Endometrial microvascular endothelial cells (primary cell): Measurements from ENCODE around the gene CHRNG. TPM values are rescaled to one million over a fixed set of nuclear protein-coding genes. Genes with fewer than 3 reads are reported as not detected.

Experiments used
- in situ Hi-C: cut with HindIII; loops from 2 replicates; pipeline ENCODE4 v1.10.0; 2017; ENCODE audit warnings: low sequenced_read_pairs, low pct_unique_long_range_greater_than_20kb; ENCODE audit errors: inconsistent ontology term
- total RNA-seq: library from RNA; depleted of rRNA; stranded (reverse); fragments of >200 nt; gene quantifications from one replicate; pipeline ENCODE4 v1.2.3, GENCODE V29; 2015; ENCODE audit errors: inconsistent ontology term

The CHRNG gene
- total RNA-seq, 1 donor from 2014 or later, result not detected

GRCh38 chr2:232503809-232504323 lies 35.6 kb upstream of the CHRNG start:
- in situ Hi-C loops, result no loop called here

- in situ Hi-C loops, result no loop called here
These were observed 35.1 kb upstream of the CHRNG start for GRCh38 chr2:232504438-232504837.

- in situ Hi-C loops, result no loop called here
These were observed 33.6 kb upstream of the CHRNG start for GRCh38 chr2:232505856-232506255.

GRCh38 chr2:232506709-232507108 lies 32.8 kb upstream of the CHRNG start:
- in situ Hi-C loops, result no loop called here

GRCh38 chr2:232508251-232508650 lies 31.2 kb upstream of the CHRNG start:
- in situ Hi-C loops, result no loop called here

DNA sequence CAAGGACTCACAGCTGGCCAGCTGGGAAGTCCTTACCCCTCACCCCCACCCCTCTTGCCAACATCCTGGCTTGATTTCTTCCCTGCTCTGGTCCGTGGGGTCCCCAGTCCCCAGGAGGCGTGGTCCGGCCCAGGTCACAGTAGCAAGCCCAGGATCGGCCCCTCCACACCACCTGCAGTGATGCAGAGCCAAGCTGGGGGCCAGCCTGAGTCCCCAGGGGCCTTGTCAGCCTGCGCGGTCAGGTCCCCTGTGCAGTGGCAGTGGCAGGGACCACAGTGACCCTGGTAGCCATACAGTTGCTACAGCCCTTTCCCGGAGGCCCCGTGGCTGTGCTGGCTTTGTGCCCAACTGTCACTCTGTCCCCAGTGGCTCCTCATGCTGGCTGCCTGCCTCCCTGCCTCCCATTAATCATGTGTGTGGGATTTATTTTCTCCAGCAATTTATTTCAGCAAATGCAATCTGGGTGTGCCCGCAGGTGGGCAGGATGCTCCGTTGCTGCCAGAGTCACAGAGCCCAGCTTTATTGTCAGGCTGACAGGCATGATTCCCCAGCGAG lies 28.1 kb upstream of the CHRNG start:
- in situ Hi-C loops, result no loop called here

- in situ Hi-C loops, result no loop called here
These were observed 26.9 kb upstream of the CHRNG start for GRCh38 chr2:232512602-232513001.

DNA sequence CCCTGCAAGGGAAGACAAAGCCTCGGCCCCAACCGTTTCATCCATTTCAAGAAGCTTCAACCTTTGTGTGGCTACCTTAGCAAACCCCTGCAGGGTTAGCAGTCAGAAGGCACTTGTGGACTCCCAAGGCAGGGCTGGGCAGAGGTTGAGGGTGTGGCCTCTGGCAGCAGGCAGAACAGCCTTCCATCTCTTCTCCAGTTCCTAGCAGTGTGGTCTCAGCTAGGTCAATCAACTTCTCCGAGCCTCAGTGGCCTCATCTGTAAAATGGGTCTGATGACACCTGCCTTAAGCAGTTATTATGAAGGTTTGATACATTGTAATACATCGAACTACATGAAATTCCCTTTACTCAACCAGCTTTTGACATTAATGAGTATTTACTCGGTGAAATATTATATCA lies 26.1 kb upstream of the CHRNG start:
- in situ Hi-C loops, result no loop called here

DNA sequence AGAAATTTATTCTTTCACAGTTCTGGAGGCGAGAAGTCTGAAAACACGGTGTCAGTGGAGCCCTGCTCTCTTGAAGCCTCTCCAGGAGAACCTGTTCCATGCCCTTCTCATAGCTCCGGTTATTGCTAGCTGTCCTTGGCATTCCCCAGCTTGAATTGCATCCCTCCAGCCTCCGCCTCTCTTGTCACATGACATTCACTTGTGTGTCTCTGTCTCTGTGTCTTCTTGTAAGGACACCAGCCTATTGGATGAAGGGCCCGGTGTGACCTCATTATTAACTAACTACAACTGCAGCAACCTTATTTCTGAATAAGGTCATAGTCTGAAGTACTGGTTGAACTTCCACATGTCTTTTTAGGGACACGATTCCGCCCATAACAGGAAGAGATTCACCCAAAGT lies 23.9 kb upstream of the CHRNG start:
- in situ Hi-C loops, result no loop called here

- in situ Hi-C loops, result no loop called here
These were observed 22.9 kb upstream of the CHRNG start for GRCh38 chr2:232516551-232516950.

- in situ Hi-C loops, result no loop called here
These were observed 20.6 kb upstream of the CHRNG start for GRCh38 chr2:232518844-232519243.

- in situ Hi-C loops, result no loop called here
These were observed 19.7 kb upstream of the CHRNG start, which contains the start of gene PRSS56 for GRCh38 chr2:232519581-232520438. PRSS56 (plus strand) TSS chr2:232520388; CDS start chr2:232520599, 211 bp downstream.

DNA sequence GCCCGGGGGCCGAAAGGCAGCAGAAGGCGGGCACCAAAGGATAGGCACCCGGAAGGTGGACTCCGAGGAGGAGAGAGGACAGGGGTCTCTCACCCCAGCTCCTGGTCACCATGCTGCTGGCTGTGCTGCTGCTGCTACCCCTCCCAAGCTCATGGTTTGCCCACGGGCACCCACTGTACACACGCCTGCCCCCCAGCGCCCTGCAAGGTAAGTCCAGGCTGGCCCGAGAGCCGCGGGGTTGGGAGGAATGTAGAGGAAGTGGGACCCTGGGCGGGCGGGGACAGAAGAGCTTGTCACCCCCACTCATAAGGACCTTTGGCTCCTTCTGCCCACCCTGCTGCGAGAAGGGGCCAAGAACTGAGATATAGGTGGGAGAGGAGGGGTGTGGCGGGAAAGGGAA lies 19.0 kb upstream of the CHRNG start:
- in situ Hi-C loops, result no loop called here

DNA sequence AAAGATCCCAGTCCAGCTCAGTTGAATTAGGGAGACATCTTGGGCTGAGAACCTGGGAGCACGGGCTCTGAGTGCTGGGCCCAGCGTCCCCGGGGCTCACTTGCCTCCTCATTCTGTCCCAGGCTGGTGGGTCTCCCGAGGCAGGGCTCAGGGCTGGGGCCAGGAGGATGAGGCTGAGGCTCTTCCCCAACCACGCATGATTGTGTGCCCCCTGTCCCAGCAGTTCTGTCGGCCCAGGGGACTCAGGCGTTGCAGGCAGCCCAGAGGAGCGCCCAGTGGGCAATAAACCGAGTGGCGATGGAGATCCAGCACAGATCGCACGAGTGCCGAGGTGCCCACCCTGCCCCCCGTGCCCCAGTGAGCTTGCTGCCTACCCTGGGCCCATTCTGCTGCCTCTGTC lies 18.4 kb upstream of the CHRNG start:
- in situ Hi-C loops, result no loop called here

DNA sequence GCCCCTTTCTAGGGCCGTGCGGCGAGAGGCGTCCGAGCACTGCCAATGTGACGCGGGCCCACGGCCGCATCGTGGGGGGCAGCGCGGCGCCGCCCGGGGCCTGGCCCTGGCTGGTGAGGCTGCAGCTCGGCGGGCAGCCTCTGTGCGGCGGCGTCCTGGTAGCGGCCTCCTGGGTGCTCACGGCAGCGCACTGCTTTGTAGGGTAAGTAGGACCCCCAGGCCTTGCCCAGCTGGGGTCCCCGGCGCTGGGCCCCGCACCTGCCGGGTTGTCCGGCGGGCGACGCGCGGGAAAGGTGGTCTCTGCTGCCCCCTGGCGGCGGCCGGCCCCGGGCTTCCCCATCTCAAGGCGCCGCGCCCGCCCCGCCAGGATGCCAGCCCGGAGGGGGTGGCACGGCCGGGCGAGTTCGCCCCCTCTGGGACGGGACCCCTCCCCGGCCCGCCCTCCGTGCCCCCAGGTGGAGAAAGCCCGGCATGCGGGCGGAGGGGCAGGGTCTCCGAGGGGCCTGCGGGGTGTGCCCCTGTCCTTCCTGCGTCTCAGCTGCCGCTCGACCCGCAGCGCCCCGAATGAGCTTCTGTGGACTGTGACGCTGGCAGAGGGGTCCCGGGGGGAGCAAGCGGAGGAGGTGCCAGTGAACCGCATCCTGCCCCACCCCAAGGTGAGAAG lies 17.4 kb upstream of the CHRNG start:
- in situ Hi-C loops, result no loop called here

GRCh38 chr2:232522623-232523401 lies 16.7 kb upstream of the CHRNG start:
- in situ Hi-C loops, result no loop called here

- in situ Hi-C loops, result no loop called here
These were observed 16.1 kb upstream of the CHRNG start for GRCh38 chr2:232523402-232523681.

DNA sequence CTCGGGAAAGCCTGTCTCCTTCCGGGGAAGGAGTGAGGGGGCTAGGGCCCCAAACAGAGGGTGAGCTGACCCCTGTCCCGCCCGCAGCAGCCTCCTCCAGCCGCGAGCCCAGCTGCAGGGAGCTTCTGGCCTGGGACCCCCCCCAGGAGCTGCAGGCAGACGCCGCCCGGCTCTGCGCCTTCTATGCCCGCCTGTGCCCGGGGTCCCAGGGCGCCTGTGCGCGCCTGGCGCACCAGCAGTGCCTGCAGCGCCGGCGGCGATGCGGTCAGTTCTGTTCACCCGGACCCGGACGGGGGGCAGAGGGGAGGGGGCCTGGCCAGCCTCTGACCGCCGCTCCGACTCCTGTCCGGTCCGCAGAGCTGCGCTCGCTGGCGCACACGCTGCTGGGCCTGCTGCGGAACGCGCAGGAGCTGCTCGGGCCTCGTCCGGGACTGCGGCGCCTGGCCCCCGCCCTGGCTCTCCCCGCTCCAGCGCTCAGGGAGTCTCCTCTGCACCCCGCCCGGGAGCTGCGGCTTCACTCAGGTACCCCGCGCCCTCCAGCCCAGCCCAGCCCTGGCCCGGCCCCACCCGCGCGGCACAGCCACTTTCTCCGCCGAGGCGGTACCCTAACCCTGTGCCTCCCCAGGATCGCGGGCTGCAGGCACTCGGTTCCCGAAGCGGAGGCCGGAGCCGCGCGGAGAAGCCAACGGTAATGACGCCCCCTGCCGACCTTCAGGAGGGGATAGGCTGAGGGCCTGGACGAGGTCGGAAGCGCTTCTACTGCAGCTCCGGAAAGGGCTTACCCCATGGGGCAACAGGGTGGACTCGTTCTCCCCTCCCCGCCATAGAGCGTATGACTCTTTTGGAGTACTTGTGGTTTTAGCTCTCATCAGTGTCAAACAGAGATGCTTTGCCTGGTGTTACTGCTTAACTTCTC lies 15.6 kb upstream of the CHRNG start:
- in situ Hi-C loops, result no loop called here
